Chondrocyte (in vitro differentiated cells): Measurements from ENCODE around the gene MYL5. TPM values are rescaled to one million over a fixed set of nuclear protein-coding genes. Genes with fewer than 3 reads are reported as not detected.

Source experiments
- DNase-seq: peaks from one replicate; pipeline ENCODE4 v3.0.0; 2021; ENCODE audit warnings: mixed read lengths, low spot score
- H3K27ac Mint-ChIP-seq: one replicate; pipeline ENCODE4 v1.8.0; 2021; ENCODE audit warnings: mild to moderate bottlenecking, moderate library complexity, mixed read lengths; ENCODE audit not compliant: unreplicated experiment
- H3K27me3 Mint-ChIP-seq: 2 replicates; pipeline ENCODE4 v1.8.0; 2021; ENCODE audit warnings: low read depth, mixed read lengths
- H3K36me3 Mint-ChIP-seq: 2 replicates; pipeline ENCODE4 v1.8.0; 2021; ENCODE audit warnings: low read depth, mixed read lengths
- H3K4me1 Mint-ChIP-seq: 2 replicates; pipeline ENCODE4 v1.8.0; 2021; ENCODE audit warnings: low read depth, mild to moderate bottlenecking, mixed read lengths
- H3K4me3 Mint-ChIP-seq: one replicate; pipeline ENCODE4 v1.8.0; 2021; ENCODE audit warnings: mild to moderate bottlenecking, moderate library complexity, mixed read lengths; ENCODE audit not compliant: unreplicated experiment
- H3K9me3 Mint-ChIP-seq: 2 replicates; pipeline ENCODE4 v1.8.0; 2021; ENCODE audit warnings: low read depth, mixed read lengths
- total RNA-seq: library from RNA; stranded (reverse); gene quantifications from 3 replicates; pipeline ENCODE4 v1.2.1, GENCODE V29; 2021
- TF ChIP-seq, protein P1 (sequence below): fragments of 200-600 bp; sonication (generic); IDR thresholded peaks from 2 replicates; pipeline ENCODE4 v1.5.0; 2021; ENCODE audit warnings: antibody characterized with exemption, mild to moderate bottlenecking, moderate library complexity

MYL5 gene
- total RNA-seq, 1 donor from 2014 or later: 22.8 TPM

DNA sequence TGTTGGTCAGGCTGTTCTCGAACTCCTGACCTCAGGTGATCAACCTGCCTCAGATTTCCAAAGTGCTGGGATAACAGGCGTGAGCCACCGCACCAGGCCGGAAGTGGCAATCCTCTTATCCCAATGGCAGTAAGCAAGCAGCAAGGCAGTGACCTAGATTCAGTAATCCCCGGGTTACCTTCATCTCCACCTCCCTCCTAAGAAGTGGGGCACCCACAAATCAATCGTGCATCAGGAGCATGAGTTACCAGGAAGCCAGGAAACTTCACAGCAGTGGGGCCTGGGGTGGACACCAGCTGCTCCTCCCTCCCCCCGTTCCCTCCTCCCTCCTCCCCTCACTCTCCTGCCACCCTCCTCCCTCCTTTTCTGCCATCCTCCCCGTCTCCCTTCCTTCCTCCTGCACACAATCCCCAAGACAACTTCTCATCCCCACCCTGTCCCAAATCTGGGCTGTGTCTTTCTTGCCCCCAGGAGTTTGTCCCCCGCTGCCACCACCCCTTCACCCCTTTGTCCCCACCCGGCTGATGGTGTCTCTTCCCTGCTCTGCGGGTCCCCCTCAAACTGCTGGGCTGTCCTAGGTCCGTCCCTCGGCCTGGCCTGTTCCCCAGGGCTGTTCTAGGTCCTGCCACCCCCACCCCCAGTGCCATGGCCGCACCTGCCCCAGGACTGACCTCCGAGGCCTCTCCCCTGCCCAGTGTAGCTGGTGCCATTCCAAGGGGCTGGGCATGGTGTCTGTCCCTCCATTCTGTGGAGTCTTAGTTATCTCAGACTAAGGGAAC lies 46.8 kb upstream of the MYL5 start:
- Mint-ChIP-seq H3K36me3 (no peaks in the 10 kb centered on the region), H3K27ac (no peak overlapping the region), H3K4me1 (no peaks in the 10 kb centered on the region), H3K4me3 (no peak overlapping the region), H3K9me3 (peaks cover 5% of the 10 kb centered on the region), H3K27me3 (peaks cover 15% of the 10 kb centered on the region)
- DNase-seq: peak; percentile 62
- TF ChIP-seq, protein P1, sequence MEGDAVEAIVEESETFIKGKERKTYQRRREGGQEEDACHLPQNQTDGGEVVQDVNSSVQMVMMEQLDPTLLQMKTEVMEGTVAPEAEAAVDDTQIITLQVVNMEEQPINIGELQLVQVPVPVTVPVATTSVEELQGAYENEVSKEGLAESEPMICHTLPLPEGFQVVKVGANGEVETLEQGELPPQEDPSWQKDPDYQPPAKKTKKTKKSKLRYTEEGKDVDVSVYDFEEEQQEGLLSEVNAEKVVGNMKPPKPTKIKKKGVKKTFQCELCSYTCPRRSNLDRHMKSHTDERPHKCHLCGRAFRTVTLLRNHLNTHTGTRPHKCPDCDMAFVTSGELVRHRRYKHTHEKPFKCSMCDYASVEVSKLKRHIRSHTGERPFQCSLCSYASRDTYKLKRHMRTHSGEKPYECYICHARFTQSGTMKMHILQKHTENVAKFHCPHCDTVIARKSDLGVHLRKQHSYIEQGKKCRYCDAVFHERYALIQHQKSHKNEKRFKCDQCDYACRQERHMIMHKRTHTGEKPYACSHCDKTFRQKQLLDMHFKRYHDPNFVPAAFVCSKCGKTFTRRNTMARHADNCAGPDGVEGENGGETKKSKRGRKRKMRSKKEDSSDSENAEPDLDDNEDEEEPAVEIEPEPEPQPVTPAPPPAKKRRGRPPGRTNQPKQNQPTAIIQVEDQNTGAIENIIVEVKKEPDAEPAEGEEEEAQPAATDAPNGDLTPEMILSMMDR: no peak

DNA sequence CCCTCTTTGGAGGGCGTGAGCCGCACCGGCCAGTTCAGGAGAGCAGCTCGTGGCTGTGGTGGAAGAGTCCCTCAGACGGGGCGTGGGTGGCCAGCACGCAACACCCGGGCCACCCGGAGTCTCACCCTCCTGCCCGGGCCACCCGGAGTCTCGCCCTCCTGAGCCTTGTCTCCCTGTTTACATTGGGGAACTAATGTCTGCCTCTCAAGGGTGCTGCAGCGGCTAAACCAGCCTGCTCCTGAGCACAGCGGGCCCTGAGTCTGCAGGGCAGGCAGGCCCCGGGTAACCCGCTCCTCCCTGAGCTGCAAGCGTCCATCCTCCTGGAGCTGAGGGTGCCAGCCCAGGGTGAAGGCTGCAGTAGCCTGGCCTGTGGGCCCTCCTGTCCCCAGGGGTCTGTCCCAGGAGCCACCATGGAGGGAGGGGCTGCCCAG lies 46.0 kb upstream of the MYL5 start:
- peak; percentile 86 for DNase-seq
- Mint-ChIP-seq H3K36me3 (no peaks in the 10 kb centered on the region), H3K27me3 (peaks cover 15% of the 10 kb centered on the region), H3K4me3 (no peak overlapping the region), H3K9me3 (peaks cover 9% of the 10 kb centered on the region), H3K27ac (no peak overlapping the region), H3K4me1 (no peaks in the 10 kb centered on the region)
- TF ChIP-seq, protein P1: no peak

DNA sequence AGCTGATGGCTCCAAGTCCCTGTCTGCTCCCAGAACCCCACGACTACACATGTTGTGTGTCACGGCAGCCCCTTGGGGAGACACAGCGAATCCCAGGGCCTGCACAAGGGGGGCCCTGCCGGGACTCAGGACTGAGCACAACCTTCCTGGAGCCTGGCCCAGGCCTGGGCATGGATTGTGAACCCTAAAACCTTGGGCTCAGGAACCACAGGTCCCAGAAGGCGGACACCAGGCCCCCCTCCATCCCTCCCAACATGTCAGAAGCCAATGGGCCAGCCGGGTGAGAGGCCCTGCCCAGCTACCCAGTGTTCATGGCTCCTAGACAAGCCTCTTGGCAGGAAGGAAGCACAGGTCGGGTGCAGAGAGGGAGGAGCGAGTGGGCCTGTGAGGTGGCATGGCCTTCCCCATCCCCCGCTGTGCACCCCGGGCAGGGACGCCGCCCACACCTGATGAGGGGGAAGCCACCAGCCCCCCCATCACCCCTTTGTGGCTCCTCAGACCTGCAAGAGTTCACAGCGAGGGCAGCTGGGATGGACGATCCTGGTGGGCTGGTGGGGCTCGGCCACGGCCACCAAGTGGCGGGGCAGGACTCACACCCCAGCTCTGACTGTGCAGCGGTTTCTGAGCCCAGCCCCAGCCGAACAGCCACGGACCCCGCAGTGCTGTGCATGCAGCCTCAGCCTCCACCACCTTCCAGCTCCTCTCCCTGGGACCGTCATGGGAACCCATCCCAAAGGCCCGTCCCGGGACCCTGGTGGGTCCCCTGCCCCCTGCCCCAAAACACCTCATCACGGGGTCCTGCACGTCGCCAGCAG lies 45.3 kb upstream of the MYL5 start:
- DNase-seq: peak; percentile 88
- Mint-ChIP-seq H3K4me3 (no peak overlapping the region), H3K9me3 (peaks cover 9% of the 10 kb centered on the region), H3K27me3 (peaks cover 15% of the 10 kb centered on the region), H3K36me3 (no peaks in the 10 kb centered on the region), H3K27ac (no peak overlapping the region), H3K4me1 (no peaks in the 10 kb centered on the region)
- TF ChIP-seq, protein P1: no peak

DNA sequence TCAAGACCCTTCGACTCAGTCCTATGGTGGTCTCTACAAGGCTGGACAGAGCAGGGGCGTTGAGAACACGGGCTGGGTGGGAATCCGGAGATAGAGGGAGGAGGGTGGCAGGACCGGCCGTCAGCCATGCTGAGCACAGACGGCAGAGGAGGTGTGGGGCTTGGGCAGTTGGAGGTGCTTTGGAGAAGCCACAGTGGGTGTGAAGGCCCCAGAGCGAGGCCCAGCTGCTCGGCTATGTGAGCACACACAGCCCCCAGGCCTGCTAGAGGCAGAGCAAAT lies 44.8 kb upstream of the MYL5 start:
- Mint-ChIP-seq H3K4me1 (no peaks in the 10 kb centered on the region), H3K4me3 (no peak overlapping the region), H3K9me3 (peaks cover 9% of the 10 kb centered on the region), H3K27me3 (peaks cover 15% of the 10 kb centered on the region), H3K27ac (no peak overlapping the region), H3K36me3 (no peaks in the 10 kb centered on the region)
- no peak for DNase-seq
- TF ChIP-seq, protein P1: no peak

DNA sequence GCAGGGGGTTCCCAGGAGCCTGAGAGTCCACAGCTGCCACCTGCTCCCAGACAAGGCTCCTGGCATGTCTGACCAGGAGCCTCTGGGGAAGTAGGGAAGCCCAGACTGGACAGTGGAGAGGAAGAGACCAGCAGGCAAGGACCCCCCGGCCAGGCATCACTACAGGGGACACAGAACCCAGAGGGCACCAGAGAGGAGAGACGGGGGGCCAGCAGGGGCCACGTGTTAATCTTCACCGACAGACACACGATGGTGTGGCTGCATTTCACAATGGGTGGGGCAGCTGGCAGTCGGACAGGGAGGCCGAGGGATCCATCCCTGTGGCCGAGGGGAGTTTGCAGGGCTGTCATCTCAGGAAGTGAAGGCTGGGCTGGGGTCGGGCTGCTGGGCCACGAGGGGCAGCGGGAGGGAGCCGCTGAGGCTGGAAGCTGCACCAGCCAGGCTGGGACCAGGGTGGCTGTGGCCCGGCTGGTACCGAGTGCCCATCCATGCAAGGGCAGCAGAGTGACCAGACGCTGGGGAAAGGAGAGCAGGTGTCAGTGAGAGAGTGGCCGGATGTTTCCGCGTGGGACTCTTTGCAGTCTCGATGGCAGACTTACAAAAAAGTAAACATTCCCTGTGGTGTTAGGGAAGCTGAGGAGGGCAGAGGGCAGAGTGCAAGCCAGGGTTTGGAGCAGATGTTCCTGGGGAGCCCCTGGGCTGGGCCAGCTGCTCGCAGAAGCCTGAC lies 44.3 kb upstream of the MYL5 start:
- Mint-ChIP-seq H3K4me3 (no peak overlapping the region), H3K27ac (no peak overlapping the region), H3K4me1 (no peaks in the 10 kb centered on the region), H3K9me3 (peaks cover 9% of the 10 kb centered on the region), H3K36me3 (no peaks in the 10 kb centered on the region), H3K27me3 (peaks cover 15% of the 10 kb centered on the region)
- peak; percentile 88 for DNase-seq
- TF ChIP-seq, protein P1: no peak
